Lung (tissue), 12 donors: Measurements from ENCODE around the gene CLN5. TPM values are rescaled to one million over a fixed set of nuclear protein-coding genes. Genes with fewer than 3 reads are reported as not detected.

Source experiments
- ATAC-seq: fragments of 200-7000 bp; cut with Tn5 transposase; one replicate; pipeline ENCODE4 v1.9.1; 2020; ENCODE audit warnings: moderate number of reproducible peaks; ENCODE audit not compliant: insufficient read depth, low FRiP score
- DNase-seq, 3 donors: peaks; one replicate each; pipeline ENCODE4 v3.0.0-alpha.2; 2013 to 2017
- H3K27ac ChIP-seq, 2 donors: one replicate each; pipeline ENCODE4 v1.5.1; 2013; ENCODE audit warnings: mild to moderate bottlenecking in 2 of 2, moderate library complexity in 2 of 2, control low read depth in 1 of 2, inconsistent platforms in 1 of 2, low read depth in 1 of 2, low read length in 1 of 2
- H3K27me3 ChIP-seq, 3 donors: one replicate each; pipeline ENCODE4 v1.5.1; 2013; ENCODE audit warnings: low read length in 2 of 3; ENCODE audit not compliant: control insufficient read depth in 3 of 3, insufficient read depth in 3 of 3
- H3K36me3 ChIP-seq, 4 donors: one replicate each; pipeline ENCODE4 v1.5.1; 2013; ENCODE audit warnings: low read length in 4 of 4, mild to moderate bottlenecking in 1 of 4, moderate library complexity in 1 of 4; ENCODE audit not compliant: control insufficient read depth in 4 of 4, insufficient read depth in 4 of 4
- H3K4me1 ChIP-seq, 5 donors: one replicate each; pipeline ENCODE4 v1.5.1; 2013; ENCODE audit warnings: low read length in 5 of 5, mild to moderate bottlenecking in 2 of 5, moderate library complexity in 1 of 5; ENCODE audit not compliant: control insufficient read depth in 5 of 5, insufficient read depth in 5 of 5
- H3K4me3 ChIP-seq: one replicate; pipeline ENCODE4 v1.5.1; 2013; ENCODE audit warnings: mild to moderate bottlenecking, control low read depth, moderate library complexity
- H3K9ac ChIP-seq, 2 donors: one replicate each; pipeline ENCODE4 v1.5.1; 2013; ENCODE audit warnings: low read length in 2 of 2, control low read depth in 1 of 2; ENCODE audit not compliant: insufficient read depth in 1 of 2
- H3K9me3 ChIP-seq, 4 donors: one replicate each; pipeline ENCODE4 v1.5.1; 2013; ENCODE audit warnings: low read length in 3 of 4, mild to moderate bottlenecking in 1 of 4, moderate library complexity in 1 of 4; ENCODE audit not compliant: control insufficient read depth in 4 of 4, insufficient read depth in 3 of 4
- CTCF ChIP-seq: IDR thresholded peaks from 2 replicates; pipeline ENCODE4 v1.5.1; 2012; ENCODE audit warnings: mild to moderate bottlenecking; ENCODE audit errors: control extremely low read depth, extremely low read depth
- WGBS, 2 donors: extraction: QIAGEN DNeasy Blood & Tissue Kit; methylation state at CpG; one replicate each; pipeline ENCODE4 v1.1.7; 2013; 5-methylcytosine and 5-hydroxymethylcytosine counted together
- polyA plus RNA-seq, 2 donors: library from polyadenylated mRNA; stranded (reverse); fragments of 200-250 nt; gene quantifications; one replicate each; pipeline ENCODE4 v1.2.1, GENCODE V29; 2013
- total RNA-seq, 2 donors: library from RNA; depleted of rRNA in 1 of 2; stranded (reverse); fragments of >200 nt in 1 of 2; gene quantifications; one replicate each; pipeline ENCODE4 v1.2.1, GENCODE V29; 2014 to 2021
- donor health status: control.
- donor health status: control.
- donor health status: Bipolar disorder and iron deficiency.
- donor health status: healthy.
- donor health status: DM: yes; HTN: yes; CAD: no.

Gene CLN5
- total and polyA plus RNA-seq, 4 donors = 18.0 to 41.7 (median 26.7) TPM

DNA sequence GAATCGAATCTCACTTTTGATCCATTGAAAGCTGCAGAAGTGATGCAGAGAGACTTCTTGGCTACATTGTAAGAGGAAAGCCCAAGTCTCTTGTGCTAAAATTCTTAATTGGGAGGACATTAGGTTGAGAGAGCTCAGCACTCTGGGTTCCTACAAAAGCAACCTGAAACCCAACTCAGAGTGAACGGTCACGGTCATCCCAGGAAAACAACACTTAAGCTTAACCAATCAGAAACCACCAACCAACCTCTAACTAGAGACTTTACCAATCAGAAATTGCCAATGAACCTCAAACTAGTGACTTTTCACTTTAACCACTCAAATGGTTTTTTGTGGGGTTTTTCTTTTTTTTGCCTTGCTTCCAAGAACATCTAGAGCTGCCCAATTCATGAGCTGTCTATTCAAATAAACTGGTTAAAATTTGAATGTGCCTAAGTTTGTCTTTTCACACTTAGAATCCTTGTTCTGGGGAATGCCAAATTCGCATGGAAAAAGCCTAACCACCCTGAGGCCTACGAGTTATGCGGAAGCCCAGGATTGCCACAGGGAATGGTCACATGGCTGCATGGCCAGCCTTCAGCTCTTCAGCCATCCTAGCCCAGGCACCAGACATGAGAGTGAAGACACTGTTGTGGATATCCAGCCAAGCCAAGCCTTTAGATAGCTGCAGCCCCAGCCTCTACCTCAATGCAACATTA, 17.8 kb upstream of the CLN5 start:
- WGBS, 2 donors = 92 to 96% methylated on average over 6 of the region's 6 CpGs
- no peak for TF ChIP-seq CTCF
- H3K27me3 ChIP-seq = no peaks in the 10 kb centered on the region
- no peak overlapping the region for H3K4me3 ChIP-seq
- H3K9me3 ChIP-seq = no peaks in the 10 kb centered on the region
- no peaks in the 10 kb centered on the region for H3K36me3 ChIP-seq
- no peak overlapping the region for H3K27ac ChIP-seq
- H3K9ac ChIP-seq = no peak overlapping the region
- no peak for ATAC-seq
- DNase-seq = no peak
- H3K4me1 ChIP-seq = peaks cover 0 to 3% (median 0%) of the 10 kb centered on the region in 5 donors

GRCh38 chr13:76974618-76974975, 17.3 kb upstream of the CLN5 start:
- Histone ChIP-seq H3K9me3 (no peaks in the 10 kb centered on the region), H3K9ac (no peak overlapping the region), H3K27ac (no peak overlapping the region), H3K4me3 (no peak overlapping the region), H3K27me3 (no peaks in the 10 kb centered on the region), H3K36me3 (no peaks in the 10 kb centered on the region), H3K4me1 (peaks cover 0 to 3% (median 0%) of the 10 kb centered on the region in 5 donors)
- DNase-seq (no peak), ATAC-seq (no peak)
- 91% methylated on average over 3 of the region's 3 CpGs for WGBS, 2 donors
- no peak for TF ChIP-seq CTCF

- 94 to 97% methylated on average over 6 of the region's 6 CpGs for WGBS, 2 donors
- H3K4me1 ChIP-seq = peaks cover 0 to 7% (median 0%) of the 10 kb centered on the region in 5 donors
- ATAC-seq (no peak), DNase-seq (no peak)
- H3K9ac ChIP-seq = no peak overlapping the region
- H3K36me3 ChIP-seq = no peaks in the 10 kb centered on the region
- no peaks in the 10 kb centered on the region for H3K9me3 ChIP-seq
- H3K4me3 ChIP-seq = no peak overlapping the region
- no peak overlapping the region for H3K27ac ChIP-seq
- H3K27me3 ChIP-seq = peaks cover 0 to 2% (median 0%) of the 10 kb centered on the region in 3 donors
- no peak for TF ChIP-seq CTCF
Measured at GRCh38 chr13:76975863-76976262, 16.0 kb upstream of the CLN5 start.

DNA sequence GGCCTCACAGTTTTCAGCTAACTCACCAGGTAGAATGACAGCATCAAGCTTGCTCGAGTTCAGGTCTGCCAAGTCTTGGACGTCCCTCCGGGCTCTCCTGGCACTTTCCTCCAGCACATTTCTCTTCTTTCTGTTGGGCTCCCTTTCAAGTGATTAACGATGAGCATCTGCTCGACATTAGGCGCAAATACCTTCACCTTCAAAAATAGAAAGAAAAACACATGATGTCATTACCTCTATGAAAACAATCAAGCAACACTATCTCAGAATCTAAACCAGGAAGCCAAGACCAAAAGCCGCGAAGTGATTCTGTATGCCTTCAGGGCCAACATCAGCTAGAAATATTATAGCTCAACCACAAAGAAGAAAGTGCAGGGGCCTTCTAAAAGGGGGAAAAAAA, 15.4 kb upstream of the CLN5 start:
- 44 to 55% methylated on average over 8 of the region's 8 CpGs for WGBS, 2 donors
- DNase-seq (no peak), ATAC-seq (no peak)
- no peaks in the 10 kb centered on the region for H3K36me3 ChIP-seq
- H3K27ac ChIP-seq = no peak overlapping the region
- H3K4me3 ChIP-seq = no peak overlapping the region
- no peak overlapping the region for H3K9ac ChIP-seq
- H3K9me3 ChIP-seq = no peaks in the 10 kb centered on the region
- H3K4me1 ChIP-seq = peaks cover 0 to 7% (median 0%) of the 10 kb centered on the region in 5 donors
- TF ChIP-seq CTCF = no peak
- H3K27me3 ChIP-seq = peaks cover 0 to 2% (median 0%) of the 10 kb centered on the region in 3 donors
